Stimulated activated CD8-positive, alpha-beta memory T cell treated with anti-CD3 and anti-CD28 coated beads, Interleukin-7, amount 100 ng/mL, for 48 hours (primary cell): ENCODE results near the gene NAE1.
"Not testable (repeated sequence)": the region's sequence is repeated elsewhere in the genome, so short reads cannot be mapped to it uniquely, and the experiment has no call there.

Experiments used
- DNase-seq, 2 donors: peaks; one replicate each; pipeline ENCODE4 v3.0.0-alpha.2; 2020; ENCODE audit warnings: low read depth in 1 of 2; ENCODE audit errors: extremely low read depth in 1 of 2

NAE1 gene

GRCh38 chr16:66830422-66831404 lies at the start of gene NAE1:
Gene NAE1 (minus strand): TSS chr16:66830976. CDS start chr16:66830899, 77 bp downstream.
- DNase-seq = peak; percentile 73 to 82

- DNase-seq = peak; percentile 58 to 81
Measured at GRCh38 chr16:66878067-66878466, 47.3 kb upstream of the NAE1 start.

GRCh38 chr16:66874079-66874775 lies 43.5 kb upstream of the NAE1 start:
- DNase-seq = no peak

- DNase-seq = no peak
Measured at GRCh38 chr16:66873685-66874055, 42.9 kb upstream of the NAE1 start.

- peak; percentile 91 to 97 for DNase-seq
Measured at GRCh38 chr16:66872943-66873684, 42.3 kb upstream of the NAE1 start.

- no peak for DNase-seq
Measured at GRCh38 chr16:66872559-66872942, 41.8 kb upstream of the NAE1 start.

- no peak for DNase-seq
Measured at GRCh38 chr16:66871840-66872239, 41.1 kb upstream of the NAE1 start.

GRCh38 chr16:66871363-66871762 lies 40.6 kb upstream of the NAE1 start:
- DNase-seq = not testable (repeated sequence)

- DNase-seq = no peak
Measured at GRCh38 chr16:66869424-66869823, 38.6 kb upstream of the NAE1 start.

GRCh38 chr16:66863707-66864106 lies 32.9 kb upstream of the NAE1 start:
- no peak for DNase-seq

- DNase-seq = no peak
Measured at GRCh38 chr16:66862023-66862520, 31.3 kb upstream of the NAE1 start.

GRCh38 chr16:66859397-66860068 lies 28.8 kb upstream of the NAE1 start:
- no peak for DNase-seq

GRCh38 chr16:66858740-66859396 lies 28.1 kb upstream of the NAE1 start:
- no peak for DNase-seq

GRCh38 chr16:66857437-66857836 lies 26.7 kb upstream of the NAE1 start:
- DNase-seq = no peak

- DNase-seq = no peak
Measured at GRCh38 chr16:66856801-66857200, 26.0 kb upstream of the NAE1 start.

- no peak for DNase-seq
Measured at GRCh38 chr16:66856184-66856730, 25.5 kb upstream of the NAE1 start.

GRCh38 chr16:66853261-66854139 lies 22.7 kb upstream of the NAE1 start:
- no peak for DNase-seq

- DNase-seq = no peak
Measured at GRCh38 chr16:66851166-66851964, 20.6 kb upstream of the NAE1 start.
